NCI-H2171 (cell line): ENCODE results near the gene CFAP298.
"Not testable (repeated sequence)": the region's sequence is repeated elsewhere in the genome, so short reads cannot be mapped to it uniquely, and the experiment has no call there.

Experiments
- DNase-seq: peaks from one replicate; lab custom pipeline; 2025; lab: John Stamatoyannopoulos, UW

The CFAP298 gene

GRCh38 chr21:32566741-32567389 lies 45.3 kb downstream of the CFAP298 start:
- no peak for DNase-seq

- no peak for DNase-seq
These were observed 46.2 kb downstream of the CFAP298 start for GRCh38 chr21:32565856-32566465.

GRCh38 chr21:32562915-32563314 lies 49.3 kb downstream of the CFAP298 start:
- DNase-seq = no peak

GRCh38 chr21:32562426-32562825 lies 49.8 kb downstream of the CFAP298 start:
- DNase-seq = no peak

GRCh38 chr21:32561476-32561875 lies 50.7 kb downstream of the CFAP298 start:
- DNase-seq = not testable (repeated sequence)

- DNase-seq = no peak
These were observed 51.3 kb downstream of the CFAP298 start for GRCh38 chr21:32560896-32561295.

GRCh38 chr21:32559006-32559610 lies 53.1 kb downstream of the CFAP298 start:
- DNase-seq = no peak

GRCh38 chr21:32558106-32558505 lies 54.1 kb downstream of the CFAP298 start:
- DNase-seq = no peak

GRCh38 chr21:32554832-32555638 lies 57.1 kb downstream of the CFAP298 start:
- DNase-seq = no peak

- DNase-seq = no peak
These were observed 62.3 kb downstream of the CFAP298 start for GRCh38 chr21:32549886-32550285.

GRCh38 chr21:32549440-32549839 lies 62.7 kb downstream of the CFAP298 start:
- no peak for DNase-seq
